Transverse colon (tissue), 4 donors: Measurements from ENCODE around the gene TAF3. TPM values are rescaled to one million over a fixed set of nuclear protein-coding genes. Genes with fewer than 3 reads are reported as not detected.

Experiments
- DNase-seq: peaks from one replicate; pipeline ENCODE4 v3.0.0-alpha.2; 2019
- H3K27ac ChIP-seq, 4 donors: fragments of 200-600 bp; sonication (generic); 2 replicates each; pipeline ENCODE4 v1.5.1; 2016 to 2018; ENCODE audit warnings: inconsistent platforms in 4 of 4
- H3K27me3 ChIP-seq: fragments of 200-600 bp; sonication (generic); 2 replicates; pipeline ENCODE4 v1.5.1; 2017; ENCODE audit warnings: inconsistent platforms
- H3K36me3 ChIP-seq, 4 donors: fragments of 200-600 bp; sonication (generic); 2 replicates each; pipeline ENCODE4 v1.5.1; 2017 to 2019; ENCODE audit warnings: inconsistent platforms in 4 of 4
- H3K4me1 ChIP-seq, 4 donors: fragments of 200-600 bp; sonication (generic); 2 replicates each; pipeline ENCODE4 v1.5.1; 2017 to 2020; ENCODE audit warnings: inconsistent platforms in 4 of 4
- H3K4me3 ChIP-seq, 4 donors: fragments of 200-600 bp; sonication (generic); 1 replicate in 1 of 4; 2 replicates in 3 of 4; pipeline versions ENCODE4 v1.5.1 to v1.6.1; 2017 to 2019; ENCODE audit warnings: inconsistent platforms in 4 of 4
- H3K9me3 ChIP-seq, 2 donors: fragments of 200-600 bp; sonication (generic); 2 replicates each; pipeline ENCODE4 v1.5.1; 2017 to 2019; ENCODE audit warnings: inconsistent platforms in 2 of 2
- EP300 ChIP-seq: sonication (generic); formaldehyde crosslinking; IDR thresholded peaks from one replicate; pipeline ENCODE4 v1.6.1; 2017; ENCODE audit warnings: antibody characterized with exemption, low read depth
- POLR2A ChIP-seq: fragments of 450-650 bp; IDR thresholded peaks from one replicate; pipeline ENCODE4 v1.6.1; 2016; ENCODE audit warnings: antibody characterized with exemption, mild to moderate bottlenecking, moderate library complexity
- POLR2AphosphoS5 ChIP-seq, 3 donors: sonication (generic); formaldehyde crosslinking; IDR thresholded peaks; one replicate each; pipeline ENCODE4 v1.6.1; 2016; ENCODE audit warnings: antibody characterized with exemption in 3 of 3
- WGBS, 2 donors: methylation state at CpG; one replicate each; pipeline ENCODE4 v1.1.5; 2018; ENCODE audit warnings: low coverage in 1 of 2; 5-methylcytosine and 5-hydroxymethylcytosine counted together
- in situ Hi-C, 4 donors: fragments of 200-750 bp; cut with MboI; loops; one replicate each; pipeline versions ENCODE4 v1.15.0 to v1.15.1; 2017; ENCODE audit warnings: low sequenced_read_pairs in 3 of 4, low pct_ligation_motif_present in 1 of 4, low pct_unique_long_range_greater_than_20kb in 1 of 4
- intact Hi-C: fragments of 100-400 bp; cut with DNase I; formaldehyde crosslinking; loops from one replicate; pipeline ENCODE4 v1.15.1; 2023; ENCODE audit warnings: low total_unique reads
- total RNA-seq, 4 donors: library from RNA; depleted of rRNA; stranded (reverse); fragments of >200 nt; gene quantifications; one replicate each; pipeline ENCODE4 v1.1.0, GENCODE V29; 2016
- TF ChIP-seq, protein P1 (sequence below), 5 experiments: fragments of 200-600 bp in 3 of 5; fragments of 450-650 bp in 2 of 5; sonication (generic) in 3 of 5; IDR thresholded peaks; 1 replicate in 2 of 5; 2 replicates in 3 of 5; pipeline ENCODE4 v1.5.1; 2016 to 2017; ENCODE audit warnings: antibody characterized with exemption in 5 of 5, inconsistent platforms in 3 of 5, mild to moderate bottlenecking in 2 of 5, moderate library complexity in 1 of 5

TAF3 gene
- total RNA-seq, 4 donors from 2014 or later: 4.8 to 35.6 (median 9.6) TPM

GRCh38 chr10:7955446-7955845 is 137.1 kb downstream of the TAF3 start:
- no peaks in the 10 kb centered on the region for H3K9me3 ChIP-seq
- in situ Hi-C loops: no loop called here
- DNase-seq: no peak
- 73 to 88% methylated on average over 1 of the region's 1 CpG for WGBS, 2 donors
- TF ChIP-seq, protein P1, sequence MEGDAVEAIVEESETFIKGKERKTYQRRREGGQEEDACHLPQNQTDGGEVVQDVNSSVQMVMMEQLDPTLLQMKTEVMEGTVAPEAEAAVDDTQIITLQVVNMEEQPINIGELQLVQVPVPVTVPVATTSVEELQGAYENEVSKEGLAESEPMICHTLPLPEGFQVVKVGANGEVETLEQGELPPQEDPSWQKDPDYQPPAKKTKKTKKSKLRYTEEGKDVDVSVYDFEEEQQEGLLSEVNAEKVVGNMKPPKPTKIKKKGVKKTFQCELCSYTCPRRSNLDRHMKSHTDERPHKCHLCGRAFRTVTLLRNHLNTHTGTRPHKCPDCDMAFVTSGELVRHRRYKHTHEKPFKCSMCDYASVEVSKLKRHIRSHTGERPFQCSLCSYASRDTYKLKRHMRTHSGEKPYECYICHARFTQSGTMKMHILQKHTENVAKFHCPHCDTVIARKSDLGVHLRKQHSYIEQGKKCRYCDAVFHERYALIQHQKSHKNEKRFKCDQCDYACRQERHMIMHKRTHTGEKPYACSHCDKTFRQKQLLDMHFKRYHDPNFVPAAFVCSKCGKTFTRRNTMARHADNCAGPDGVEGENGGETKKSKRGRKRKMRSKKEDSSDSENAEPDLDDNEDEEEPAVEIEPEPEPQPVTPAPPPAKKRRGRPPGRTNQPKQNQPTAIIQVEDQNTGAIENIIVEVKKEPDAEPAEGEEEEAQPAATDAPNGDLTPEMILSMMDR (IDR thresholded peaks at IDR 0.05): no peak
- TF ChIP-seq EP300 (no peak), POLR2A (no peak), POLR2AphosphoS5 (IDR thresholded peaks at IDR 0.05) (no peak)
- H3K4me3 ChIP-seq: no peak overlapping the region
- H3K27me3 ChIP-seq: no peaks in the 10 kb centered on the region
- peaks cover 0 to 5% (median 2%) of the 10 kb centered on the region in 4 donors for H3K4me1 ChIP-seq
- H3K27ac ChIP-seq: no peak overlapping the region
- H3K36me3 ChIP-seq: no peaks in the 10 kb centered on the region
- intact Hi-C loops: no loop called here

GRCh38 chr10:7956508-7956907 is 138.2 kb downstream of the TAF3 start:
- H3K27me3 ChIP-seq: no peaks in the 10 kb centered on the region
- no peak overlapping the region for H3K4me3 ChIP-seq
- peaks cover 0 to 5% (median 2%) of the 10 kb centered on the region in 4 donors for H3K4me1 ChIP-seq
- DNase-seq: no peak
- no peaks in the 10 kb centered on the region for H3K36me3 ChIP-seq
- no peak overlapping the region for H3K27ac ChIP-seq
- intact Hi-C loops: no loop called here
- TF ChIP-seq POLR2AphosphoS5 (IDR thresholded peaks at IDR 0.05) (no peak), POLR2A (no peak), EP300 (no peak)
- TF ChIP-seq, protein P1 (IDR thresholded peaks at IDR 0.05): no peak
- no peaks in the 10 kb centered on the region for H3K9me3 ChIP-seq
- in situ Hi-C loops: no loop called here

- Histone ChIP-seq H3K27me3 (no peaks in the 10 kb centered on the region), H3K4me3 (no peak overlapping the region), H3K9me3 (no peaks in the 10 kb centered on the region), H3K4me1 (peaks cover 0 to 5% (median 2%) of the 10 kb centered on the region in 4 donors), H3K36me3 (no peaks in the 10 kb centered on the region), H3K27ac (no peak overlapping the region)
- TF ChIP-seq, protein P1 (IDR thresholded peaks at IDR 0.05): no peak
- no peak for TF ChIP-seq POLR2A
- no peak for TF ChIP-seq EP300
- TF ChIP-seq POLR2AphosphoS5 (IDR thresholded peaks at IDR 0.05): no peak
- in situ Hi-C loops: no loop called here
- intact Hi-C loops: no loop called here
- DNase-seq: no peak
- 77 to 89% methylated on average over 4 to 5 of the region's 5 CpGs for WGBS, 2 donors
Measured at GRCh38 chr10:7957591-7957990, 139.3 kb downstream of the TAF3 start.

- Histone ChIP-seq H3K36me3 (no peaks in the 10 kb centered on the region), H3K4me1 (peaks cover 0 to 5% (median 2%) of the 10 kb centered on the region in 4 donors), H3K9me3 (no peaks in the 10 kb centered on the region), H3K27me3 (no peaks in the 10 kb centered on the region), H3K27ac (no peak overlapping the region), H3K4me3 (no peak overlapping the region)
- intact Hi-C loops (no loop called here), in situ Hi-C loops (no loop called here)
- WGBS, 2 donors: 96 to 98% methylated on average over 5 of the region's 5 CpGs
- DNase-seq: no peak
- no peak for TF ChIP-seq EP300
- TF ChIP-seq POLR2A: no peak
- TF ChIP-seq POLR2AphosphoS5 (IDR thresholded peaks at IDR 0.05): no peak
- TF ChIP-seq, protein P1 (IDR thresholded peaks at IDR 0.05): no peak
Measured at GRCh38 chr10:7958442-7958841, 140.1 kb downstream of the TAF3 start.
